DMS 273 treated with DMSO at 0.1 percent for 48 hours (cell line): ENCODE results near the gene COL5A1.

Experiments used
- DNase-seq: peaks from one replicate; lab custom pipeline; 2025; lab: John Stamatoyannopoulos, UW

The COL5A1 gene

DNA sequence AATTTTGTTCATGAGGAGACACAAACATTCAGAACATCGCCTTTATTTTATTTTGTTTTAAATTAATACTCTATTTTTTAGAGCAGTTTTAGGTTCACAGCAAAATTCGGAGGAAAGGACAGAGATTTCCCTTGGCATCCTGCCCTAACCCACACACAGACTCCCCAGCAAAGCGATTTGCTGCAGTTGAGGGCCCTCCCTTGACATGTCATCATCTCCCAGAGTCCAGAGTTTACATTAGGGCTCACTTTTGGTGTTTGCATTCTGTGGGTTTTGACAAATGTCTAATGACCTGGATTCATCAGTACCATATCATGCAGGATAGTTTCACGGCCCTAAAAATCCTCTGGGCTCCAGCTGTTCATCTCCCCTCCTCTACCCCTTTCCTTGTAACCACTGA is 33.6 kb upstream of the COL5A1 start:
- no peak for DNase-seq

DNA sequence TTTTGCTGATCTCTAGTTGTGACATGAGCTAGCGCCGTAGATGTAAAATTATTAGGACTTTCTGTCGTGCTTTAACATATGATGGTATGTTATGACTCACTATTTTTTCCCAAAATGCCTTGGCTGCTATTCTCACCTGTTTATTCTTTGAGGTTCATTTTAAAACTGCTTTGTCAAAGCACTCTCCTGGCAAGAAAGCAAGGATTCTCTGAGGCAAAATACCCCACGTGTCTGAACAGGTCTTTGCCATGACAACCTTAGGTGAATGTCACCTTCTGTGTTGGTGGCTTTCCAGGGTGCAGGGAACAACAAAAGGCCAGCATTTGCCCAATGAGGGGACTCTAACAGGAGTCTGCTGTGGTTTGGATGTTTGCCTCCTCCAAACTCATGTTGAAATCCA is 30.6 kb upstream of the COL5A1 start:
- DNase-seq, result no peak

DNA sequence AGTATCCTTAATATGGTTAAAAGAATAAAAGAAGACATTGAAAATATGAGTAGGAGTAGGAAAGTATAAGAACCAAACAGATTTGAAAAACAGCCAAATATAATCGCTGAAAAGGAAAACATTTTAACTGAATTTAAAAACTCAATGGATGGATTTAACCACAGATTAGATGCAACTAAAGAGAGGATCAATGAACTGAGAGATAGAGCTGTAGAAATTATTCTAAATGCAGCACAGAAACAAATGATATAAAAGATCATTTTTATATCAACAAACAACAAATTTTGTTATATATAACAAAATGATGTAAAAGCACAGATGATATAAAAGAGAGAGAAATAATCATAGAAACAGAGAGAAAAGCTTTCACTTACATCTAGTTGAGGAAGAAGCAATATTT is 29.3 kb upstream of the COL5A1 start:
- no peak for DNase-seq

- no peak for DNase-seq
Measured at GRCh38 chr9:134612715-134613114, 28.9 kb upstream of the COL5A1 start.

DNA sequence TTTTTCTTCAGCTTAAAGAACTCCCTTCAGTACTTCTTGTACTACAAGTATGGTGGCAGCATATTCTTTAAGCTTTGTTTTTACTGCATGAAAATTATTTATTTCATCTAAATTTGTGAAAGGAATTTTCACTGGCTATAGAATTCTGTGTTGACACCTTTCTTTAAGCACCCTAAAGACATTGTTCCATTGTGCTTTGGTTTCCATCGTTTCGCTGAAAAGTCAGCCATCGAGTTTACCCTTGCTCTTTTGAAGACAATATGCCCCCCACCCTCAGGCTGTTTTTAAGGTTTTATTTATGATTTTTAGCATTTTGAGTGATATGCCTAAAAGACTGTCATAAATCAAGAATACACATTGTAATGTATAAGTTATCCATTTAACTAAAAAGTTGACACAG is 27.3 kb upstream of the COL5A1 start:
- DNase-seq, result no peak

GRCh38 chr9:134616341-134616740 is 25.3 kb upstream of the COL5A1 start:
- DNase-seq, result no peak

DNA sequence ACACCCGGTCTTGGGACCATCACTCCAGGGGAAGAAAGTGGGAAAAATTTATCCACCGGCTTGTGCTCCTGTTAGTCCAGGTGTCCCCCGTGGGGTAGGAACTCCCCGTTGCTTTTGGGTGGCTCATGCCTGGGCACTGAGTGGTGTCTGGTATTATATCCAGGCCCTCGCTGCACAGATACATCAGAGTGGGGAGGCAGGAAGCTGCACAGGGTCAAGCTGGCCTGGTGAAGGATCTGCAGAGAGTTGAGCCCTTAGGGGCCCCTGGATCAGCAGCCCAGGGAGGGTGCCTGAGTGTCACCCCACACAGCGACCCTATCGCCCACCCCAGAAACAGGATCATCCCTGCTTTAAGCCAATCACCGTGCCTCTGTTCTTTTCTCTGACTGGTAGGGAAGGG is 24.4 kb upstream of the COL5A1 start:
- no peak for DNase-seq

- DNase-seq, result no peak
Measured at GRCh38 chr9:134617836-134618162, 23.8 kb upstream of the COL5A1 start.

DNA sequence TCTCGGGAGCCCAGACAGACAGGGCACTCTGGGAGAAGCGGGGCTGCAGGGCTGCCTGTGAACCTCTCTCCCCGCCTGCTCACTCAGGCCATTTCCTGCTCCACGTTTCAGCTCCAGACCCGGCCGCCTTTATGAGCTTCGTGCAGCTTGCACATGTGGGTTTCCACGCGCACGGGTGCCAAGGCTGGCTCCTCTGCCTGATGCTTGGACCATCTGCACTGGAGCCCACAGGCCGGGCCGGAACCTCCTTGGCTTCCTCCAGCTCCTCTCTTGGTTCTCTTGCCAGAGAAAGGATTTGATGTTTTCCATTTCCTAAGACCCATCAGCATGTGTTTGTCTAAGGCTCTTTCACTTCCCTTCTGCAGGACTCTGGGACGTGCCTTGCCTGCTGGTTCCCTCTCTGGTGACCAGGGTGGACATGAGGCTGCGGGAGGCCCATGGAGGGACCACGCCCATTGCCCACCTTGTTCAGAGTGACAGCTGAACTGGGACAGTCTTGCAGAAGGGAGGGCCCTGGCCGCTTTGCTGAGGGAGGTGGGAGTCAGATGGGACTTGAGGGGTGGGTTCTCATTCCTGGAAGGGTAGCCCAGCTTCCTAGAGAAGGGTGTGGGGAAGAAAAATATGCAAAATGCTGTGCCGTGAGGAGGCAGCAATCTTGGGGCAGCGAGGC is 23.3 kb upstream of the COL5A1 start:
- no peak for DNase-seq

GRCh38 chr9:134618833-134619447 is 22.7 kb upstream of the COL5A1 start:
- no peak for DNase-seq

DNA sequence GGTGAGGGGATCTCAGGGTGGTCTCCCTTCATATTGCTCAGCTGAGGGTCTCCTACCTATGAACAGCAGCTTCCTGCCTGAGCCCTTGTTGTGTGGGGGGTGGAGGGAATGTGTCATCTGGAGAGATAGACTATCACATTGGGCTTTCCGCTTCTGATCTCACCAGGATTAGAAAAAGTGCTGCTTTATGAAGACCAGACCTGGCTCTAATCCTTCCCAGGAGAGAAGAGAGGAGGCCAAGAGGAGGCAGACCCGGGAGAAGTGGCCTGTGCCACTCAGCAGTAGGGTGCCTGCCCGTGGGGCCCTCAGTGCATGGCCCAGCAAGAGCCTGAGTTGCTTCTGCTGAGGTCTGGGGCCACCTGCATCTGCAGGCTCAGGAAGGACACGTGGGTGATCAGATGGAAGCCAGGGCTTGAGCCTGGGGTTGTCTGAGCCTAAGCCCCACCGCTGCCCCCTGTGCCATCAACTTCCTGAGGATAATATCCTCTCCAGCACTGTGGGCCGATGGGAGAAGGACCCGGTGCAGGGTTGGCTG is 22.1 kb upstream of the COL5A1 start:
- no peak for DNase-seq

DNA sequence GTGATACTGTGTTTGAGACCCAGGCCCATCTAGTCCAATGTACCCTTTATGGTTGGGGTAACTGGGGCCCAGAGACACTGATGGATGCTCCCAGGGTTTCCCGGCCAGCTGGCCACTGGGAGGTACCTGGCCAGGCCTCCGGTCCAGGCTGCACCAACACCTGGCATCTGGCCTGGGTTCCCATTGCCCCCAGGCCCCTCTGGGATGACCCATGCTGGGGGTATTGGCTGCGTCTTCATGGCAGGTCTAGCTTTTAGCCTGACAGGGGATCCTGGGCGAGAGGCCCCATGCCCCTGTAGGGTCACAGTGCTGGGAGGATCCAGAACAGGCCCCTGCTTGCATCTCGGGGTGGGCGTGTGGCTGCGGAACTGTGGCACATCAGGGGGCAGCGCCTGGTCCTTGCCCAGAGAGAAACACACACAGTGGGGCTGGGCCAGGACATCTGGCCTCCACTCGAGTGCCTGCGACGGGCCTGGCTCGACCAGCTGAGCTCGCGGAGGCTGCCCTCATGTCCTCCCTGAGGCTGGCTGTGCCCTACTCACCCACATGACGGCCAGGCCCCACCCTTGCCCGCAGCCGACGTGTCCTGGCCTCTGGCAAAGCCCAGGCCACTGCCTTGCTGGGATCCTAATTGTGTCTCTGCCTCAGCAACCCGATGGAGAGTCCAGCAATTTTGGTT is 21.5 kb upstream of the COL5A1 start:
- DNase-seq, result no peak

GRCh38 chr9:134620751-134621557 is 20.6 kb upstream of the COL5A1 start:
- no peak for DNase-seq

- DNase-seq, result no peak
Measured at GRCh38 chr9:134621558-134622110, 20.0 kb upstream of the COL5A1 start.

- DNase-seq, result no peak
Measured at GRCh38 chr9:134622896-134623257, 18.7 kb upstream of the COL5A1 start.

- no peak for DNase-seq
Measured at GRCh38 chr9:134623258-134624066, 18.1 kb upstream of the COL5A1 start.

DNA sequence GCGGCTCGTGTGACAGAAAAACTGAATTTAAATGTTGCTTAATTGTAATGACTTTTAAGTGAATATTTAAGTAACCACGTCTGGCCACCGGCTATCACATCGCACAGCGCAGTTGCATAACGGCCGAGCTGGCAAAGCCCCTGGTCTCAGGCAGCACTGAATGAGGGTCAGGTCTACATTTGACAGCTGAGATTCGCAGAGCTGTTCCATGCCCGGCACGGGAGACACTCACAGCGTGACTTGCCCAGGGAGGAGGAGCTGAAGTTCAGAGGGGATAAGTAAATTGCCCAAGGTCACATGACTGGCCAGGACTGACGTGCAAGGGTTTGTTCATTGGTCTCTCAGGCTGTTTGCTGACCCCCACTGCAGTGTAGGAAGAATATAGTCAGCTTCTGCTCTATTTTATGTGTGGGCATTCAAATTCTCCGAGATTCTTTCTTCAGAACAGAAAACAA is 17.4 kb upstream of the COL5A1 start:
- no peak for DNase-seq

- no peak for DNase-seq
Measured at GRCh38 chr9:134624621-134625181, 16.9 kb upstream of the COL5A1 start.

- DNase-seq, result no peak
Measured at GRCh38 chr9:134625361-134626068, 16.1 kb upstream of the COL5A1 start.

GRCh38 chr9:134626069-134626423 is 15.6 kb upstream of the COL5A1 start:
- DNase-seq, result no peak
